Measurements from ENCODE around the gene KPNA5. TPM values are rescaled to one million over a fixed set of nuclear protein-coding genes. Genes with fewer than 3 reads are reported as not detected.

KPNA5 gene
- total and polyA plus RNA-seq, 5 donors: 3.1 to 15.2 (median 12.4) TPM

Other genes with a start within 250 kb of the KPNA5 start
- gene CALHM6, start 219.8 kb upstream of the KPNA5 start, total RNA-seq: 1 to 10 TPM; 3.0 to 4.8 (median 3.8) TPM
- 5.9 TPM for gene CALHM6, start 219.8 kb upstream of the KPNA5 start, polyA plus RNA-seq
- 1 to 10 TPM; 2.0 to 2.8 (median 2.4) TPM for gene CALHM5, start 169.6 kb upstream of the KPNA5 start, total RNA-seq
- 1.2 TPM for gene CALHM5, start 169.6 kb upstream of the KPNA5 start, polyA plus RNA-seq
- gene TRAPPC3L, start 135.5 kb upstream of the KPNA5 start, total RNA-seq: under 1 TPM; 0.20 to 0.32 (median 0.23) TPM
- 0.18 TPM for gene TRAPPC3L, start 135.5 kb upstream of the KPNA5 start, polyA plus RNA-seq
- gene CALHM4, start 127.5 kb upstream of the KPNA5 start, total RNA-seq: under 1 TPM in 1 of 4 donors, not detected in 3; 0.26 TPM
- 0.20 TPM for gene CALHM4, start 127.5 kb upstream of the KPNA5 start, polyA plus RNA-seq
- gene RWDD1, start 109.7 kb upstream of the KPNA5 start, total RNA-seq: 10 to 100 TPM; 57.2 to 68.6 (median 63.2) TPM
- 90.8 TPM for gene RWDD1, start 109.7 kb upstream of the KPNA5 start, polyA plus RNA-seq
- gene RSPH4A, start 64.7 kb upstream of the KPNA5 start, total RNA-seq: under 1 TPM; 0.15 to 0.72 (median 0.20) TPM
- gene RSPH4A, start 64.7 kb upstream of the KPNA5 start, polyA plus RNA-seq: 0.20 TPM
- gene ZUP1, start 12.4 kb upstream of the KPNA5 start, total RNA-seq: 1 to 10 TPM; 4.2 to 6.6 (median 4.5) TPM
- 3.5 TPM for gene ZUP1, start 12.4 kb upstream of the KPNA5 start, polyA plus RNA-seq
- gene FAM162B, start 84.5 kb downstream of the KPNA5 start, total RNA-seq: 1 to 10 TPM in 3 of 4 donors, under 1 TPM in 1; 0.70 to 3.1 (median 2.2) TPM
- gene FAM162B, start 84.5 kb downstream of the KPNA5 start, polyA plus RNA-seq: 3.9 TPM
- not detected for gene GPRC6A, start 147.9 kb downstream of the KPNA5 start, total RNA-seq
- not detected for gene GPRC6A, start 147.9 kb downstream of the KPNA5 start, polyA plus RNA-seq
- not detected for gene RFX6, start 196.0 kb downstream of the KPNA5 start, total RNA-seq
- gene RFX6, start 196.0 kb downstream of the KPNA5 start, polyA plus RNA-seq: not detected